ENCODE data around the gene CEBPZ. TPM values are rescaled to one million over a fixed set of nuclear protein-coding genes. Genes with fewer than 3 reads are reported as not detected.

CEBPZ gene
- total and polyA plus RNA-seq, 10 of the 15 experiments (the other 5 are each of a cell fraction or from before 2014, with no cell fraction given), result 29.4 to 89.2 (median 49.5) TPM

DNA sequence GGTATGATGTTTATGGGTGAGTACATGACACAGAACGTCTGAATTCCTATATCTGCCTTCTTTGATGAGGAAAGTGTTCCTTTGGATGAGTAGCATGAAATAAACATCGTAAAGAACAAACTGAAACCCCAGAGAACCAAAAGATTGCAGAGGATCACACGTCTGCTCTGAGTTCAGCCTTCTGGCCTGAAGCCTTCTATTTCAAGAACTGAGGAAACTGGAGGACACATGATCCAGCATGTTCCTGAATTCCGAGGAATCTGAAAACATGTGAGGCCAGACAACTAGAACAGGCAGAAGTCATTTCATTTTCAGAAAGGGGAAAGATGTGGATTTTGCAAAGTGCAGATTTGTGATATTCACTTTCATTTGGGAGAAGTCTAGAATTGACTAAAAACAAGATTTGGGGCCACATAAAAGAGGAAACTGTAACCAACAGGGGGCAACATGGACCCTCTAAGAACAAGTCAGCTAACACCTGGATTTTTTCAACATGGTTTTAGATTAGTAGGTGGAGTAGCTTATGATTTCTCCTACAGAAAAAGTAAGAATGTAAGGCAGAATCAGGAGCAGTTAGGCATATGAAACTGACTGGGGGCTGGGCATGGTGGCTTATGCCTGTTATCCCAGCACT lies 51.3 kb downstream of the CEBPZ start:
- CTCF ChIA-PET, result interaction anchor here (0.6 to 3.8 kb wide), 4 partner anchors 11 to 84 kb away, joined by 3 to 23 read pairs (median 3); no protein-coding TSS in a partner anchor
- Histone ChIP-seq H3K9ac (ENCODE audit: control insufficient read depth, insufficient read depth, low read length) (no peak overlapping the region), H3K27me3 (replicated peaks in 1 of 2; ENCODE audit: control insufficient read depth in 2 of 2, insufficient read depth in 2 of 2, low read length in 1 of 2) (no peaks in the 10 kb centered on the region), H3K4me1 (ENCODE audit: control insufficient read depth, insufficient read depth, low read length) (no peaks in the 10 kb centered on the region; the same call in 1 of the 2 replicates), H3K9me3 (replicated peaks; ENCODE audit: control insufficient read depth, insufficient read depth, low read length) (no peaks in the 10 kb centered on the region), H3K4me3 (no peak overlapping the region), H3K36me3 (ENCODE audit: control insufficient read depth in 2 of 2, insufficient read depth in 2 of 2, low read length in 1 of 2) (no peaks in the 10 kb centered on the region), H4K20me1 (ENCODE audit: control insufficient read depth, insufficient read depth) (no peaks in the 10 kb centered on the region), H3K79me2 (ENCODE audit: control insufficient read depth, insufficient read depth, low read length) (no peaks in the 10 kb centered on the region), H2AFZ (ENCODE audit: control insufficient read depth, low read depth, low read length) (no peak overlapping the region), H3K4me2 (ENCODE audit: control insufficient read depth, insufficient read depth) (no peak overlapping the region), H3K27ac (ENCODE audit: control insufficient read depth, insufficient read depth) (no peak overlapping the region)
- FAIRE-seq (no peak), DNase-seq (ENCODE audit: low read depth, low spot score) (no peak), ATAC-seq (no peak)
- SMC1A ChIA-PET (ENCODE audit: uncharacterized antibody, unreplicated experiment), result interaction anchor here (0.6 kb wide), 2 partner anchors 22 to 45 kb away, joined by 3 read pairs; no protein-coding TSS in a partner anchor
- POLR2A ChIA-PET, result no interaction called here
- RAD21 ChIA-PET (ENCODE audit: unreplicated experiment), result no interaction called here
- TF ChIP-seq RAD21 (IDR thresholded peaks at IDR 0.05; ENCODE audit: insufficient read depth, low read depth, low read length), result peak; percentile 21; the same call in 1 of the 2 replicates
- TF ChIP-seq, protein P1, sequence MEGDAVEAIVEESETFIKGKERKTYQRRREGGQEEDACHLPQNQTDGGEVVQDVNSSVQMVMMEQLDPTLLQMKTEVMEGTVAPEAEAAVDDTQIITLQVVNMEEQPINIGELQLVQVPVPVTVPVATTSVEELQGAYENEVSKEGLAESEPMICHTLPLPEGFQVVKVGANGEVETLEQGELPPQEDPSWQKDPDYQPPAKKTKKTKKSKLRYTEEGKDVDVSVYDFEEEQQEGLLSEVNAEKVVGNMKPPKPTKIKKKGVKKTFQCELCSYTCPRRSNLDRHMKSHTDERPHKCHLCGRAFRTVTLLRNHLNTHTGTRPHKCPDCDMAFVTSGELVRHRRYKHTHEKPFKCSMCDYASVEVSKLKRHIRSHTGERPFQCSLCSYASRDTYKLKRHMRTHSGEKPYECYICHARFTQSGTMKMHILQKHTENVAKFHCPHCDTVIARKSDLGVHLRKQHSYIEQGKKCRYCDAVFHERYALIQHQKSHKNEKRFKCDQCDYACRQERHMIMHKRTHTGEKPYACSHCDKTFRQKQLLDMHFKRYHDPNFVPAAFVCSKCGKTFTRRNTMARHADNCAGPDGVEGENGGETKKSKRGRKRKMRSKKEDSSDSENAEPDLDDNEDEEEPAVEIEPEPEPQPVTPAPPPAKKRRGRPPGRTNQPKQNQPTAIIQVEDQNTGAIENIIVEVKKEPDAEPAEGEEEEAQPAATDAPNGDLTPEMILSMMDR (IDR thresholded peaks at IDR 0.05 in 2 of 3, conservative IDR thresholded peaks at IDR 0.05 in 1 of 3; ENCODE audit: control insufficient read depth in 2 of 3, extremely low read depth in 1 of 3, insufficient read depth in 1 of 3, low read depth in 3 of 3, low read length in 3 of 3), result 0 out of 6 replicates have a peak, but pooled peaks of 1 of the 3 experiments have one; percentile 0
- peak; percentile 37; the same call in 1 of the 2 replicates for TF ChIP-seq RUNX3 (IDR thresholded peaks at IDR 0.05; ENCODE audit: low read length)
- no peak for TF ChIP-seq NR2F1 (conservative IDR thresholded peaks at IDR 0.05)
- BruUV-seq (replicated peaks), result no TSS peak
- in situ Hi-C loops (cut with MboI), result no loop called here
- intact Hi-C loops (cut with micrococcal nuclease; ENCODE audit: unreplicated experiment), result no loop called here
- WGBS (ENCODE audit: insufficient coverage, insufficient replicate concordance, low lambda C conversion rate, missing lambda C conversion rate), result 13% methylated on average over 4 of the region's 4 CpGs

DNA sequence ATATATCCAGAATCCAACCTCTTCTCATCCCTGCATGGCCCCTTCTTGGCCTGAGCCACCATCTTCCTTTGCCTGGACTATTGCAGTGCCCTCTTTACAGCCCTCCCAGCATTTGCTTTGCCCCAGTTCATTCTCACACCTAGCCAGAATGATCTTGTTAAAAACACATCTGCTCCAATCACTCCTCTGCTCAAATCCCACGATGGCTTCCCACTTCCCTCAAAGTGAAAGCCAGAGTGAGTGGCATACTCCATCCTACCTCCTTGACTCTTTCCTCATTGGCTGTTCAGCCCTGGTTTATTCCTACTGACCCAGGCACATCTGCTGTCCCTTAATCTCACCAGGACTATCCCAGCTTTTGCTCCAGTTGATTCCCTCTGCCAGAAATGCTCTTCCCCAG lies 57.7 kb downstream of the CEBPZ start:
- ATAC-seq (no peak), FAIRE-seq (no peak), DNase-seq (ENCODE audit: low read depth, low spot score) (no peak)
- no peaks in the 10 kb centered on the region for H4K20me1 ChIP-seq (ENCODE audit: control insufficient read depth, insufficient read depth)
- ChIA-PET POLR2A (no interaction called here), SMC1A (ENCODE audit: uncharacterized antibody, unreplicated experiment) (no interaction called here), RAD21 (ENCODE audit: unreplicated experiment) (no interaction called here), CTCF (no interaction called here)
- in situ Hi-C loops (cut with MboI), result no loop called here
- no peak overlapping the region for H3K4me3 ChIP-seq
- WGBS (ENCODE audit: insufficient coverage, insufficient replicate concordance, low lambda C conversion rate, missing lambda C conversion rate), result 24% methylated on average over 1 of the region's 1 CpG
- no peaks in the 10 kb centered on the region for H3K27me3 ChIP-seq (replicated peaks in 1 of 2; ENCODE audit: control insufficient read depth in 2 of 2, insufficient read depth in 2 of 2, low read length in 1 of 2)
- H3K9me3 ChIP-seq (replicated peaks; ENCODE audit: control insufficient read depth, insufficient read depth, low read length), result no peaks in the 10 kb centered on the region
- intact Hi-C loops (cut with micrococcal nuclease; ENCODE audit: unreplicated experiment), result no loop called here
- H3K9ac ChIP-seq (ENCODE audit: control insufficient read depth, insufficient read depth, low read length), result no peak overlapping the region
- no peak overlapping the region for H2AFZ ChIP-seq (ENCODE audit: control insufficient read depth, low read depth, low read length)
- BruUV-seq (replicated peaks), result no TSS peak
- no peaks in the 10 kb centered on the region for H3K79me2 ChIP-seq (ENCODE audit: control insufficient read depth, insufficient read depth, low read length)
- H3K4me1 ChIP-seq (ENCODE audit: control insufficient read depth, insufficient read depth, low read length), result no peaks in the 10 kb centered on the region
- H3K27ac ChIP-seq (ENCODE audit: control insufficient read depth, insufficient read depth), result no peak overlapping the region
- no peaks in the 10 kb centered on the region for H3K36me3 ChIP-seq (ENCODE audit: control insufficient read depth in 2 of 2, insufficient read depth in 2 of 2, low read length in 1 of 2)
- H3K4me2 ChIP-seq (ENCODE audit: control insufficient read depth, insufficient read depth), result no peak overlapping the region
- TF ChIP-seq, protein P2, sequence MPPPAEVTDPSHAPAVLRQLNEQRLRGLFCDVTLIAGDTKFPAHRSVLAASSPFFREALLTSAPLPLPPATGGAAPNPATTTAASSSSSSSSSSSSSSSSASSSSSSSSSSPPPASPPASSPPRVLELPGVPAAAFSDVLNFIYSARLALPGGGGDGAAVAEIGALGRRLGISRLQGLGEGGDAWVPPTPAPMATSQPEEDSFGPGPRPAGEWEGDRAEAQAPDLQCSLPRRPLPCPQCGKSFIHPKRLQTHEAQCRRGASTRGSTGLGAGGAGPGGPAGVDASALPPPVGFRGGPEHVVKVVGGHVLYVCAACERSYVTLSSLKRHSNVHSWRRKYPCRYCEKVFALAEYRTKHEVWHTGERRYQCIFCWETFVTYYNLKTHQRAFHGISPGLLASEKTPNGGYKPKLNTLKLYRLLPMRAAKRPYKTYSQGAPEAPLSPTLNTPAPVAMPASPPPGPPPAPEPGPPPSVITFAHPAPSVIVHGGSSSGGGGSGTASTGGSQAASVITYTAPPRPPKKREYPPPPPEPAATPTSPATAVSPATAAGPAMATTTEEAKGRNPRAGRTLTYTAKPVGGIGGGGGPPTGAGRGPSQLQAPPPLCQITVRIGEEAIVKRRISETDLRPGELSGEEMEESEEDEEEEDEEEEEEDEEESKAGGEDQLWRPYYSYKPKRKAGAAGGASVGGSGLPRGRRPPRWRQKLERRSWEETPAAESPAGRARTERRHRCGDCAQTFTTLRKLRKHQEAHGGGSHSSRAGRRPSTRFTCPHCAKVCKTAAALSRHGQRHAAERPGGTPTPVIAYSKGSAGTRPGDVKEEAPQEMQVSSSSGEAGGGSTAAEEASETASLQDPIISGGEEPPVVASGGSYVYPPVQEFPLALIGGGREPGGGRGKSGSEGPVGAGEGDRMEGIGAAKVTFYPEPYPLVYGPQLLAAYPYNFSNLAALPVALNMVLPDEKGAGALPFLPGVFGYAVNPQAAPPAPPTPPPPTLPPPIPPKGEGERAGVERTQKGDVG (CRISPR knock-in tag; IDR thresholded peaks at IDR 0.05), result no peak
- TF ChIP-seq, protein P3, sequence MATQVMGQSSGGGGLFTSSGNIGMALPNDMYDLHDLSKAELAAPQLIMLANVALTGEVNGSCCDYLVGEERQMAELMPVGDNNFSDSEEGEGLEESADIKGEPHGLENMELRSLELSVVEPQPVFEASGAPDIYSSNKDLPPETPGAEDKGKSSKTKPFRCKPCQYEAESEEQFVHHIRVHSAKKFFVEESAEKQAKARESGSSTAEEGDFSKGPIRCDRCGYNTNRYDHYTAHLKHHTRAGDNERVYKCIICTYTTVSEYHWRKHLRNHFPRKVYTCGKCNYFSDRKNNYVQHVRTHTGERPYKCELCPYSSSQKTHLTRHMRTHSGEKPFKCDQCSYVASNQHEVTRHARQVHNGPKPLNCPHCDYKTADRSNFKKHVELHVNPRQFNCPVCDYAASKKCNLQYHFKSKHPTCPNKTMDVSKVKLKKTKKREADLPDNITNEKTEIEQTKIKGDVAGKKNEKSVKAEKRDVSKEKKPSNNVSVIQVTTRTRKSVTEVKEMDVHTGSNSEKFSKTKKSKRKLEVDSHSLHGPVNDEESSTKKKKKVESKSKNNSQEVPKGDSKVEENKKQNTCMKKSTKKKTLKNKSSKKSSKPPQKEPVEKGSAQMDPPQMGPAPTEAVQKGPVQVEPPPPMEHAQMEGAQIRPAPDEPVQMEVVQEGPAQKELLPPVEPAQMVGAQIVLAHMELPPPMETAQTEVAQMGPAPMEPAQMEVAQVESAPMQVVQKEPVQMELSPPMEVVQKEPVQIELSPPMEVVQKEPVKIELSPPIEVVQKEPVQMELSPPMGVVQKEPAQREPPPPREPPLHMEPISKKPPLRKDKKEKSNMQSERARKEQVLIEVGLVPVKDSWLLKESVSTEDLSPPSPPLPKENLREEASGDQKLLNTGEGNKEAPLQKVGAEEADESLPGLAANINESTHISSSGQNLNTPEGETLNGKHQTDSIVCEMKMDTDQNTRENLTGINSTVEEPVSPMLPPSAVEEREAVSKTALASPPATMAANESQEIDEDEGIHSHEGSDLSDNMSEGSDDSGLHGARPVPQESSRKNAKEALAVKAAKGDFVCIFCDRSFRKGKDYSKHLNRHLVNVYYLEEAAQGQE (IDR thresholded peaks at IDR 0.05; ENCODE audit: low read depth, low read length), result no peak
- TF ChIP-seq RFX5 (IDR thresholded peaks at IDR 0.05; ENCODE audit: low read depth, low read length), result no peak
